ENCODE data around the gene TRAM2.
"Not testable (repeated sequence)": the region's sequence is repeated elsewhere in the genome, so short reads cannot be mapped to it uniquely, and the experiment has no call there.

TRAM2 gene

DNA sequence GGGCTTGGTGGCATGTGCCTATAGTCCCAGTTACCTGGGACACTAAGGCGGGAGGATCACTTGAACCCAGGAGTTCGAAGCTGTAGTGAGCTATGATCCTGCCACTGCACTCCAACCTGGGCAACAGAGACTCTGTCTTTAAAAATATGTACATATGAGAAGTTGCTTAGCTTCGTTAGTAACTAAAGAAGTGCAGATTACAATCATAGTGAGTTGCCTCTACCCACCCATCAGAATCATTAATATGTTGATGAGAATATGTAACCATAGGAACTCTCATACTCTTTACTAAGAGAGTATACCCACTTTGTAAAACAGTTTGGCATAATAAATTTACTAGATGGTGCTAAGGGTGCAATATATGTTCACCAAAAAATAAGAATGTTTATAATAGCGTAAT is 102.7 kb downstream of the TRAM2 start:
- no peak for DNase-seq

DNA sequence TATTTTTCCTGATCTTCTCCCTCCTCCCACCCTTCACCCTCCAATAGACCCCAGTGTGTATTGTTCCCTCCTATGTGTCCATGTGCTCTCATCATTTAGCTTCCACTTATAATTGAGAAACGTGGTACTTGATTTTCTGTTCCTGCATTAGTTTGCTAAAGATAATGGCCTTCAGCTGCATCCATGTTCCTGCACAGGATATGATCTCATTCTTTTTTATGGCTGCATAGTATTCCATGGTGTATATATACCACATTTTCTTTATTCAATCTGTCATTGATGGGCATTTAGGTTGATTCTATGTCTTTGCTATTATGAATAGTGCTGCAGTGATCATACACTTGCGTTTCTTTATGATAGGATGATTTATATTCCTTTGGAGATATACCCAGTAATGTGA is 115.7 kb downstream of the TRAM2 start:
- not testable (repeated sequence) for DNase-seq

DNA sequence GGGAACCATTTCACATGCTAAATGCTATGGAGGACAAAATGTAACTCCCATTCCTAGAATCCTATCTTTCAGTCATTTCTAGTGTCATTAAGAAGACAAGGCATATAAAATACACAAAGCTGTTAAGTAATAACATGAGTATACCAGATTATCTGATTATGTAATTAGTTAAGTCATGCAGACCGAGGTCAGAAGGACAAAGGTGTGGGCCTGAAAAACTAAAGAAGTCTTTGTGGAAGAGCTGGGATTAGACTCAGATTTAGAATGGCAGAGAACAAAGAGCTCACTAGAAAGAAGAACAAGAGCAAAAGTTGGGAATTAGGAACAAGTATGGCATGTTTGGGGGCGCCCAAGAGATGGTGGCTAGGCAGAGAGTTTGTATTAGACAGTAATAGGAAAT is 119.8 kb downstream of the TRAM2 start:
- DNase-seq = no peak

DNA sequence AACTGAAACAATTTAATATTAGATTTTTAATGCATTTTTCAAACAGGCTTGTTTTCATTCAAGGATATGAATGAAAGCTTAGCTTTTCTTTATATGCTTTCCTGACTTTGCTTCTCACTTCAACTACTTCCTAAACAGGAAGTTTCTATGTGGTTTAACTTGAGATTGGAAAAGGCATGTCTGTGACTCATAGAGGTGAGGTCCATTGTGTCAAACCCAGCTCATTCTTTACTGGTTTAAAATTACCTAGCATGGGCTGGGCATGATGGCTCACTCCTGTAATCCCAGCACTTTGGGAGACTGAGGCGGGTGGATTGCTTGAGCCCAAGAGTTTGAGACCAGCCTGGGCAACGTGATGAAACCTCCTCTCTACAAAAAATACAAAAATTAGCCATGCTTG is 122.3 kb downstream of the TRAM2 start:
- no peak for DNase-seq

Measured in activated CD4-positive, CD25-positive, alpha-beta regulatory T cell treated with anti-CD3 and anti-CD28 coated beads, Interleukin-2, amount 50 U/mL, for 72 hours (primary cell).